SK-N-SH (cell line): ENCODE data around the gene PRICKLE4. TPM values are rescaled to one million over a fixed set of nuclear protein-coding genes. Genes with fewer than 3 reads are reported as not detected.

Source experiments
- CTCF ChIA-PET: fragments of 300-600, 350-600 bp; formaldehyde crosslinking; extraction: SDS; loops from one replicate; lab custom pipeline; 2021; lab: Yijun Ruan, JAX
- POLR2A ChIA-PET: fragments of 350-600 bp; sonication (Branson Sonifier 250); formaldehyde crosslinking; extraction: SDS; loops from one replicate; lab custom pipeline; 2020; ENCODE audit warnings: antibody characterized with exemption, inconsistent platforms; lab: Yijun Ruan, JAX
- DNase-seq: peaks from one replicate; pipeline ENCODE4 v3.0.0; 2012
- H2AFZ ChIP-seq: fragments of 200-600 bp; sonication (generic); 2 replicates; pipeline ENCODE4 v1.8.1; 2016; ENCODE audit warnings: antibody characterized with exemption, mild to moderate bottlenecking, low read depth
- H3F3A ChIP-seq: fragments of 200-600 bp; sonication (generic); replicated peaks from 2 replicates; pipeline ENCODE3; 2016; ENCODE audit warnings: antibody characterized with exemption, mild to moderate bottlenecking; ENCODE audit not compliant: insufficient read depth
- H3K27ac ChIP-seq, 2 experiments: fragments of 200-500 bp in 1 of 2; fragments of 200-600 bp in 1 of 2; sonication (Bioruptor generic) in 1 of 2; sonication (generic), shearing (Covaris generic) in 1 of 2; 2 replicates each; pipeline versions ENCODE4 v1.5.1 to v1.6.1; 2014 to 2016; ENCODE audit warnings: low read depth in 2 of 2, inconsistent platforms in 1 of 2, low read length in 1 of 2, mild to moderate bottlenecking in 1 of 2, mixed read lengths in 1 of 2
- H3K27me3 ChIP-seq: fragments of 200-600 bp; sonication (generic), shearing (Covaris generic); 2 replicates; pipeline ENCODE4 v1.6.1; 2016; ENCODE audit warnings: mixed run types; ENCODE audit not compliant: insufficient read depth
- H3K36me3 ChIP-seq, 2 experiments: fragments of 200-500 bp in 1 of 2; fragments of 200-600 bp in 1 of 2; sonication (Bioruptor generic) in 1 of 2; sonication (generic) in 1 of 2; replicated peaks in 1 of 2; 2 replicates each; pipeline versions ENCODE3 to v1.5.1; 2014 to 2016; ENCODE audit warnings: low read length in 1 of 2, mild to moderate bottlenecking in 1 of 2; ENCODE audit not compliant: insufficient read depth in 2 of 2, control insufficient read depth in 1 of 2
- H3K4me1 ChIP-seq, 2 experiments: fragments of 200-500 bp in 1 of 2; fragments of 200-600 bp in 1 of 2; sonication (Bioruptor generic) in 1 of 2; sonication (generic), shearing (Covaris generic) in 1 of 2; 2 replicates each; pipeline versions ENCODE4 v1.5.1 to v1.6.1; 2014 to 2016; ENCODE audit warnings: low read depth in 1 of 2, low read length in 1 of 2, mixed run types in 1 of 2; ENCODE audit not compliant: insufficient read depth in 2 of 2, control insufficient read depth in 1 of 2
- H3K4me2 ChIP-seq: fragments of 200-600 bp; sonication (generic), shearing (Covaris generic); 2 replicates; pipeline ENCODE4 v1.6.1; 2017; ENCODE audit warnings: mixed run types
- H3K4me3 ChIP-seq, 2 experiments: fragments of 200-500 bp in 1 of 2; fragments of 200-600 bp in 1 of 2; sonication (Bioruptor generic) in 1 of 2; sonication (generic), shearing (Covaris generic) in 1 of 2; 2 replicates each; pipeline versions ENCODE4 v1.5.1 to v1.8.1; 2014 to 2016; ENCODE audit warnings: low read depth in 2 of 2, inconsistent platforms in 1 of 2, low read length in 1 of 2, mild to moderate bottlenecking in 1 of 2, mixed read lengths in 1 of 2, moderate library complexity in 1 of 2
- H3K79me2 ChIP-seq: fragments of 200-600 bp; sonication (generic); 2 replicates; pipeline ENCODE4 v1.8.1; 2017; ENCODE audit warnings: mild to moderate bottlenecking; ENCODE audit not compliant: insufficient read depth
- H3K9ac ChIP-seq: fragments of 200-600 bp; sonication (generic); 2 replicates; pipeline ENCODE4 v1.6.1; 2017; ENCODE audit warnings: mixed run types
- H3K9me2 ChIP-seq: fragments of 200-600 bp; sonication (generic); 2 replicates; pipeline ENCODE4 v1.6.1; 2017; ENCODE audit warnings: mixed run types
- H3K9me3 ChIP-seq: fragments of 200-600 bp; sonication (generic); 2 replicates; pipeline ENCODE4 v1.6.1; 2017; ENCODE audit warnings: mixed run types, mild to moderate bottlenecking, moderate library complexity
- H4K20me1 ChIP-seq: fragments of 200-600 bp; sonication (generic); 2 replicates; pipeline ENCODE4 v1.6.1; 2017; ENCODE audit warnings: mild to moderate bottlenecking, mixed run types; ENCODE audit not compliant: insufficient read depth
- CTCF ChIP-seq: fragments of 200-600 bp; sonication (generic); IDR thresholded peaks from 2 replicates; pipeline ENCODE4 v1.6.1; 2017; ENCODE audit warnings: antibody characterized with exemption, mild to moderate bottlenecking, moderate library complexity
- GABPA ChIP-seq: IDR thresholded peaks from 2 replicates; pipeline ENCODE4 v1.4.0; 2012; ENCODE audit warnings: low read depth, mild to moderate bottlenecking
- JUND ChIP-seq: IDR thresholded peaks from 2 replicates; pipeline ENCODE4 v1.4.0; 2012
- MEF2A ChIP-seq: IDR thresholded peaks from 2 replicates; pipeline ENCODE4 v1.4.0; 2012; ENCODE audit warnings: low read depth, borderline replicate concordance
- MXI1 ChIP-seq: IDR thresholded peaks from 2 replicates; pipeline ENCODE4 v1.6.1; 2012; ENCODE audit warnings: mild to moderate bottlenecking, low read depth, low read length, improper control_type of control experiment
- NRF1 ChIP-seq: IDR thresholded peaks from 2 replicates; pipeline ENCODE4 v1.6.1; 2012; ENCODE audit warnings: low read depth, mild to moderate bottlenecking, low read length
- REST ChIP-seq: IDR thresholded peaks from 2 replicates; pipeline ENCODE4 v1.6.1; 2012; ENCODE audit warnings: mild to moderate bottlenecking, low read depth, low read length, moderate library complexity
- RXRA ChIP-seq: IDR thresholded peaks from 2 replicates; pipeline ENCODE4 v1.4.0; 2012; ENCODE audit warnings: low read depth, mild to moderate bottlenecking, borderline replicate concordance
- SMC3 ChIP-seq: IDR thresholded peaks from 2 replicates; pipeline ENCODE4 v1.6.1; 2012; ENCODE audit warnings: low read depth, low read length, improper control_type of control experiment
- TAF1 ChIP-seq: IDR thresholded peaks from 2 replicates; pipeline ENCODE4 v1.6.1; 2012; ENCODE audit warnings: low read depth, mild to moderate bottlenecking, low read length, moderate library complexity, borderline replicate concordance
- TCF12 ChIP-seq: IDR thresholded peaks from 2 replicates; pipeline ENCODE4 v1.4.0; 2012
- TEAD4 ChIP-seq: IDR thresholded peaks from 2 replicates; pipeline ENCODE4 v1.4.0; 2012; ENCODE audit warnings: mild to moderate bottlenecking, borderline replicate concordance; ENCODE audit not compliant: insufficient read depth
- USF1 ChIP-seq: IDR thresholded peaks from 2 replicates; pipeline ENCODE4 v1.4.0; 2012; ENCODE audit warnings: low read depth, borderline replicate concordance
- ZBTB33 ChIP-seq: IDR thresholded peaks from 2 replicates; pipeline ENCODE4 v1.4.0; 2012; ENCODE audit warnings: low read depth, borderline replicate concordance
- WGBS: methylation state at CpG from one replicate; pipeline ENCODE4 v1.1.6; 2017; ENCODE audit warnings: low lambda C conversion rate; 5-methylcytosine and 5-hydroxymethylcytosine counted together
- polyA plus RNA-seq, 3 experiments: library from polyadenylated mRNA; depleted of rRNA; stranded (reverse); fragments of >200 nt; gene quantifications; 2 replicates each; pipeline ENCODE4 v1.2.3, GENCODE V29; 2012
- small RNA-seq, 7 experiments: library from RNA; depleted of rRNA; stranded (forward); fragments of <200 nt; gene quantifications; one replicate each; pipeline ENCODE3, GENCODE V24; 2012

PRICKLE4 gene
- polyA plus RNA-seq, 1 of the 3 experiments (the other 2 are of a cell fraction), result 3.9 TPM

- no peaks in the 10 kb centered on the region for H3K27me3 ChIP-seq
- H3K9me2 ChIP-seq, result no peaks in the 10 kb centered on the region
- no peak overlapping the region for H3K27ac ChIP-seq
- H3K4me2 ChIP-seq, result no peak overlapping the region
- no peaks in the 10 kb centered on the region for H3K36me3 ChIP-seq
- no peak overlapping the region for H3K9ac ChIP-seq
- no peaks in the 10 kb centered on the region for H3K79me2 ChIP-seq
- no peaks in the 10 kb centered on the region for H4K20me1 ChIP-seq
- ChIA-PET POLR2A (no interaction called here), CTCF (interaction anchor here (1.0 to 2.7 kb wide), 2 partner anchors 50 to 207 kb away, joined by 3 to 7 read pairs; partner anchors contain the start of gene TOMM6)
- 93% methylated on average over 2 of the region's 2 CpGs for WGBS
- no peak for TF ChIP-seq USF1
- no peak for TF ChIP-seq JUND
- no peak for TF ChIP-seq ZBTB33
- TF ChIP-seq SMC3, result no peak
- no peak for TF ChIP-seq GABPA
- TF ChIP-seq CTCF, result no peak
- TF ChIP-seq MEF2A, result no peak
- no peak for TF ChIP-seq NRF1
- no peak for TF ChIP-seq MXI1
- no peak for TF ChIP-seq RXRA
- no peak for TF ChIP-seq REST
- no peak for TF ChIP-seq TAF1
- no peak for TF ChIP-seq TEAD4
- TF ChIP-seq TCF12, result no peak
- no peak overlapping the region for H2AFZ ChIP-seq
- peaks cover 0 to 6% of the 10 kb centered on the region in 2 experiments; a peak in 1 of 4 replicates for H3K4me1 ChIP-seq
- no peak for DNase-seq
- no peaks in the 10 kb centered on the region for H3K9me3 ChIP-seq
- no peaks in the 10 kb centered on the region for H3F3A ChIP-seq
- no peak overlapping the region for H3K4me3 ChIP-seq
Observed at GRCh38 chr6:41836660-41837052, 56.1 kb downstream of the PRICKLE4 start.

Small RNA genes lying within 50 kb of the gene (small RNA-seq; reads per million reads assigned to genes)
- gene AL365205.2, result 0 reads per million in 7 experiments
- 0 reads per million in 7 experiments for gene AL365205.3
- 0 reads per million in 7 experiments for gene RF00393

Other genes starting within 250 kb of the PRICKLE4 start
- 2.5 and 7.3 TPM in 2 replicates for gene FOXP4, start 234.4 kb upstream of the PRICKLE4 start, polyA plus RNA-seq (2012; rRNA removed)
- 6.3 and 7.0 TPM in 2 replicates for gene MDFI, start 142.3 kb upstream of the PRICKLE4 start, polyA plus RNA-seq (2012; rRNA removed)
- gene TFEB, start 45.2 kb upstream of the PRICKLE4 start, polyA plus RNA-seq (2012; rRNA removed), result 6.2 and 6.7 TPM in 2 replicates
- gene PGC, start 33.4 kb upstream of the PRICKLE4 start, polyA plus RNA-seq (2012; rRNA removed), result not detected in 2 replicates
- gene FRS3, start 882 bp upstream of the PRICKLE4 start, polyA plus RNA-seq (2012; rRNA removed), result 7.5 and 8.6 TPM in 2 replicates
- 493 and 565 TPM in 2 replicates for gene TOMM6, start 6.9 kb downstream of the PRICKLE4 start, polyA plus RNA-seq (2012; rRNA removed)
- 2.4 and 3.7 TPM in 2 replicates for gene USP49, start 114.6 kb downstream of the PRICKLE4 start, polyA plus RNA-seq (2012; rRNA removed)
- gene MED20, start 140.4 kb downstream of the PRICKLE4 start, polyA plus RNA-seq (2012; rRNA removed), result 25.1 and 29.6 TPM in 2 replicates
- 31.1 and 56.0 TPM in 2 replicates for gene BYSL, start 140.7 kb downstream of the PRICKLE4 start, polyA plus RNA-seq (2012; rRNA removed)
- gene CCND3, start 161.0 kb downstream of the PRICKLE4 start, polyA plus RNA-seq (2012; rRNA removed), result 22.4 and 26.6 TPM in 2 replicates